Measurements from ENCODE around the gene LRFN4. TPM values are rescaled to one million over a fixed set of nuclear protein-coding genes. Genes with fewer than 3 reads are reported as not detected.

Gene LRFN4
- total and polyA plus RNA-seq, 10 of the 15 experiments (the other 5 are each of a cell fraction or from before 2014, with no cell fraction given) = 0.03 to 43.8 (median 4.9) TPM

GRCh38 chr11:66842501-66842895, 14.4 kb upstream of the LRFN4 start:
- DNase-seq (ENCODE audit: low read depth, low spot score) = no peak
- peaks cover 16% of the 10 kb centered on the region for H3K4me1 ChIP-seq (ENCODE audit: control insufficient read depth, insufficient read depth, low read length)
- WGBS (ENCODE audit: insufficient coverage, insufficient replicate concordance, low lambda C conversion rate, missing lambda C conversion rate) = 0% methylated on average over 11 of the region's 11 CpGs
- H3K9me3 ChIP-seq (replicated peaks; ENCODE audit: control insufficient read depth, insufficient read depth, low read length) = no peaks in the 10 kb centered on the region
- BruUV-seq (replicated peaks) = no TSS peak
- peak overlapping the region; percentile 99 for H3K27ac ChIP-seq (ENCODE audit: control insufficient read depth, insufficient read depth)
- peaks cover 4 to 12% of the 10 kb centered on the region in 2 experiments; a peak in 2 of 4 replicates for H3K36me3 ChIP-seq (ENCODE audit: control insufficient read depth in 2 of 2, insufficient read depth in 2 of 2, low read length in 1 of 2)
- intact Hi-C loops (cut with micrococcal nuclease; ENCODE audit: unreplicated experiment) (no loop called here), in situ Hi-C loops (cut with MboI) (no loop called here)
- peak overlapping the region; percentile 95 for H3K4me3 ChIP-seq
- H3K27me3 ChIP-seq (replicated peaks in 1 of 2; ENCODE audit: control insufficient read depth in 2 of 2, insufficient read depth in 2 of 2, low read length in 1 of 2) = no peaks in the 10 kb centered on the region
- CTCF ChIA-PET = interaction anchor here (1.0 to 3.3 kb wide), 8 partner anchors 25 to 453 kb away, joined by 3 to 11 read pairs (median 5); partner anchors contain the start of gene RBM4B
- no peak overlapping the region; the same call in 1 of the 2 replicates for H2AFZ ChIP-seq (ENCODE audit: control insufficient read depth, low read depth, low read length)
- POLR2A ChIA-PET = interaction anchor here (0.9 to 5.5 kb wide), 9 partner anchors 9 to 397 kb away, joined by 3 to 49 read pairs (median 4); partner anchors contain the start of genes RBM4 and RBM4B
- SMC1A ChIA-PET (ENCODE audit: uncharacterized antibody, unreplicated experiment) = interaction anchor here (0.8 to 3.7 kb wide), 7 partner anchors 13 to 223 kb away, joined by 3 to 14 read pairs (median 4); partner anchors contain the start of gene RBM4B
- no peak for FAIRE-seq
- RAD21 ChIA-PET (ENCODE audit: unreplicated experiment) = interaction anchor here (2.1 to 2.9 kb wide), 3 partner anchors 9 to 147 kb away, joined by 10 read pairs; no protein-coding TSS in a partner anchor
- peak overlapping the region; percentile 99 for H3K9ac ChIP-seq (ENCODE audit: control insufficient read depth, insufficient read depth, low read length)
- peak; percentile 11 for ATAC-seq
- peaks cover 37% of the 10 kb centered on the region for H3K79me2 ChIP-seq (ENCODE audit: control insufficient read depth, insufficient read depth, low read length)
- H3K4me2 ChIP-seq (ENCODE audit: control insufficient read depth, insufficient read depth) = peak overlapping the region; percentile 84
- H4K20me1 ChIP-seq (ENCODE audit: control insufficient read depth, insufficient read depth) = no peaks in the 10 kb centered on the region
- no peak for TF ChIP-seq HDAC2 (IDR thresholded peaks at IDR 0.05)

GRCh38 chr11:66842896-66843775, 13.7 kb upstream of the LRFN4 start, which contains the start of gene RCE1:
TSS of gene RCE1 (plus strand) at chr11:66843441. CDS start at chr11:66843456, 15 bp downstream.
- BruUV-seq (replicated peaks) = no TSS peak
- Histone ChIP-seq H3K79me2 (ENCODE audit: control insufficient read depth, insufficient read depth, low read length) (peaks cover 37% of the 10 kb centered on the region), H3K4me1 (ENCODE audit: control insufficient read depth, insufficient read depth, low read length) (peaks cover 16% of the 10 kb centered on the region)
- TF ChIP-seq, protein P1, sequence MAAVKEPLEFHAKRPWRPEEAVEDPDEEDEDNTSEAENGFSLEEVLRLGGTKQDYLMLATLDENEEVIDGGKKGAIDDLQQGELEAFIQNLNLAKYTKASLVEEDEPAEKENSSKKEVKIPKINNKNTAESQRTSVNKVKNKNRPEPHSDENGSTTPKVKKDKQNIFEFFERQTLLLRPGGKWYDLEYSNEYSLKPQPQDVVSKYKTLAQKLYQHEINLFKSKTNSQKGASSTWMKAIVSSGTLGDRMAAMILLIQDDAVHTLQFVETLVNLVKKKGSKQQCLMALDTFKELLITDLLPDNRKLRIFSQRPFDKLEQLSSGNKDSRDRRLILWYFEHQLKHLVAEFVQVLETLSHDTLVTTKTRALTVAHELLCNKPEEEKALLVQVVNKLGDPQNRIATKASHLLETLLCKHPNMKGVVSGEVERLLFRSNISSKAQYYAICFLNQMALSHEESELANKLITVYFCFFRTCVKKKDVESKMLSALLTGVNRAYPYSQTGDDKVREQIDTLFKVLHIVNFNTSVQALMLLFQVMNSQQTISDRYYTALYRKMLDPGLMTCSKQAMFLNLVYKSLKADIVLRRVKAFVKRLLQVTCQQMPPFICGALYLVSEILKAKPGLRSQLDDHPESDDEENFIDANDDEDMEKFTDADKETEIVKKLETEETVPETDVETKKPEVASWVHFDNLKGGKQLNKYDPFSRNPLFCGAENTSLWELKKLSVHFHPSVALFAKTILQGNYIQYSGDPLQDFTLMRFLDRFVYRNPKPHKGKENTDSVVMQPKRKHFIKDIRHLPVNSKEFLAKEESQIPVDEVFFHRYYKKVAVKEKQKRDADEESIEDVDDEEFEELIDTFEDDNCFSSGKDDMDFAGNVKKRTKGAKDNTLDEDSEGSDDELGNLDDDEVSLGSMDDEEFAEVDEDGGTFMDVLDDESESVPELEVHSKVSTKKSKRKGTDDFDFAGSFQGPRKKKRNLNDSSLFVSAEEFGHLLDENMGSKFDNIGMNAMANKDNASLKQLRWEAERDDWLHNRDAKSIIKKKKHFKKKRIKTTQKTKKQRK (IDR thresholded peaks at IDR 0.05; ENCODE audit: low read depth, low read length) = no peak
- TF ChIP-seq ATF3 (IDR thresholded peaks at IDR 0.05; ENCODE audit: borderline replicate concordance, extremely low read depth, low read depth, low read length) = peak; percentile 76; the same call in 1 of the 2 replicates
- TF ChIP-seq ZBTB40 (IDR thresholded peaks at IDR 0.05; ENCODE audit: borderline replicate concordance) = peak; percentile 55

More at GRCh38 chr11:66842896-66843775, 13.7 kb upstream of the LRFN4 start, which contains the start of gene RCE1:
- FAIRE-seq (peak; percentile 49), DNase-seq (ENCODE audit: low read depth, low spot score) (peak; percentile 37), ATAC-seq (peak; percentile 90)
- Histone ChIP-seq H3K9me3 (replicated peaks; ENCODE audit: control insufficient read depth, insufficient read depth, low read length) (no peaks in the 10 kb centered on the region), H3K9ac (ENCODE audit: control insufficient read depth, insufficient read depth, low read length) (peak within 1 kb of the TSS; percentile 99), H4K20me1 (ENCODE audit: control insufficient read depth, insufficient read depth) (no peaks in the 10 kb centered on the region), H2AFZ (ENCODE audit: control insufficient read depth, low read depth, low read length) (peak within 1 kb of the TSS; percentile 94), H3K36me3 (ENCODE audit: control insufficient read depth in 2 of 2, insufficient read depth in 2 of 2, low read length in 1 of 2) (peaks cover 4 to 12% of the 10 kb centered on the region in 2 experiments; a peak in 2 of 4 replicates), H3K27ac (ENCODE audit: control insufficient read depth, insufficient read depth) (peak within 1 kb of the TSS; percentile 99), H3K4me3 (peak within 1 kb of the TSS; percentile 95), H3K4me2 (ENCODE audit: control insufficient read depth, insufficient read depth) (peak within 1 kb of the TSS; percentile 84), H3K27me3 (replicated peaks in 1 of 2; ENCODE audit: control insufficient read depth in 2 of 2, insufficient read depth in 2 of 2, low read length in 1 of 2) (no peaks in the 10 kb centered on the region)
- in situ Hi-C loops (cut with MboI) (no loop called here), intact Hi-C loops (cut with micrococcal nuclease; ENCODE audit: unreplicated experiment) (no loop called here)
- under 1% methylated on average over 66 of the region's 98 CpGs for WGBS (ENCODE audit: insufficient coverage, insufficient replicate concordance, low lambda C conversion rate, missing lambda C conversion rate)
- CTCF ChIA-PET = interaction anchor here (0.7 to 3.3 kb wide), 7 partner anchors 9 to 264 kb away, joined by 3 to 11 read pairs (median 5); partner anchors contain the start of gene RBM4B
- POLR2A ChIA-PET = interaction anchor here (0.6 to 5.5 kb wide), 9 partner anchors 9 to 397 kb away, joined by 3 to 49 read pairs (median 4); partner anchors contain the start of genes PELI3, RBM4 and RBM4B
- RAD21 ChIA-PET (ENCODE audit: unreplicated experiment) = interaction anchor here (2.1 to 2.9 kb wide), 3 partner anchors 9 to 148 kb away, joined by 10 read pairs; no protein-coding TSS in a partner anchor
- SMC1A ChIA-PET (ENCODE audit: uncharacterized antibody, unreplicated experiment) = interaction anchor here (0.8 to 3.7 kb wide), 4 partner anchors 12 to 404 kb away, joined by 3 to 14 read pairs (median 4); no protein-coding TSS in a partner anchor
